Endothelial cell of umbilical vein (primary cell): Measurements from ENCODE around the gene TMEM184C. TPM values are rescaled to one million over a fixed set of nuclear protein-coding genes. Genes with fewer than 3 reads are reported as not detected.

Experiments
- BruUV-seq: library from RNA; stranded (reverse); fragments of 400-500 nt; replicated peaks from 2 replicates; lab custom pipeline; 2021; lab: Mats Ljungman, UMichigan
- CTCF ChIA-PET: fragments of 300-600, 350-600 bp; sonication (Branson Sonifier 250); formaldehyde crosslinking; loops from one replicate; lab custom pipeline; 2021; ENCODE audit warnings: antibody characterized with exemption, inconsistent platforms; lab: Charles Lee
- POLR2A ChIA-PET: fragments of 300-600, 350-600 bp; sonication (Branson Sonifier 250); formaldehyde crosslinking; loops from one replicate; lab custom pipeline; 2021; ENCODE audit warnings: antibody characterized with exemption, inconsistent platforms; lab: Charles Lee
- DNase-seq: peaks from one replicate; pipeline ENCODE4 v3.0.0-alpha.2; 2011; ENCODE audit warnings: low read depth, low spot score
- FAIRE-seq: peaks from 2 replicates; lab custom pipeline; 2011; peaks lifted over from hg19 to GRCh38; lab: Jason Lieb, UNC
- H2AFZ ChIP-seq: 2 replicates; pipeline ENCODE4 v1.6.0; 2012; ENCODE audit warnings: low read depth, low read length, control low read depth, inconsistent platforms
- H3K27ac ChIP-seq: 2 replicates; pipeline ENCODE4 v1.5.1; 2011; ENCODE audit warnings: low read depth, mild to moderate bottlenecking, control low read depth, low read length, moderate library complexity; ENCODE audit not compliant: insufficient read depth
- H3K27me3 ChIP-seq, 2 experiments: 2 replicates each; pipeline versions ENCODE4 v1.6.0 to v1.6.1; 2011; ENCODE audit warnings: low read length in 2 of 2, mixed read lengths in 1 of 2; ENCODE audit not compliant: control insufficient read depth in 2 of 2, insufficient read depth in 2 of 2
- H3K36me3 ChIP-seq, 2 experiments: 2 replicates in 1 of 2; 3 replicates in 1 of 2; pipeline ENCODE4 v1.5.1; 2011; ENCODE audit warnings: low read length in 2 of 2, mild to moderate bottlenecking in 1 of 2, moderate library complexity in 1 of 2; ENCODE audit not compliant: control insufficient read depth in 2 of 2, insufficient read depth in 2 of 2; ENCODE audit errors: extremely low read depth in 1 of 2
- H3K4me1 ChIP-seq: 3 replicates; pipeline ENCODE4 v1.5.1; 2011; ENCODE audit warnings: mild to moderate bottlenecking, low read length; ENCODE audit not compliant: control insufficient read depth, insufficient read depth; ENCODE audit errors: extremely low read depth
- H3K4me2 ChIP-seq: 2 replicates; pipeline ENCODE4 v1.6.1; 2011; ENCODE audit warnings: low read length, control low read depth, mixed read lengths; ENCODE audit not compliant: insufficient read depth
- H3K4me3 ChIP-seq, 3 experiments: fragments of 200-600 bp in 1 of 3; sonication (generic), shearing (Covaris generic) in 1 of 3; replicated peaks in 1 of 3; 2 replicates each; pipeline ENCODE4 v1.5.1; 2011 to 2016; ENCODE audit warnings: control low read depth in 3 of 3, low read length in 3 of 3, mild to moderate bottlenecking in 2 of 3, inconsistent platforms in 1 of 3, low read depth in 1 of 3, moderate library complexity in 1 of 3; ENCODE audit not compliant: insufficient read depth in 1 of 3
- H3K79me2 ChIP-seq: 2 replicates; pipeline ENCODE4 v1.6.0; 2012; ENCODE audit warnings: low read length, inconsistent platforms; ENCODE audit not compliant: control insufficient read depth, insufficient read depth
- H3K9ac ChIP-seq: replicated peaks from 2 replicates; pipeline ENCODE3; 2011; ENCODE audit warnings: low read length, control low read depth; ENCODE audit not compliant: insufficient read depth; ENCODE audit errors: extremely low read depth
- H3K9me1 ChIP-seq: replicated peaks from 3 replicates; pipeline ENCODE4 v1.6.0; 2011; ENCODE audit warnings: mild to moderate bottlenecking, low read length; ENCODE audit not compliant: control insufficient read depth, insufficient read depth; ENCODE audit errors: extremely low read depth
- H3K9me3 ChIP-seq: replicated peaks from 2 replicates; pipeline ENCODE4 v1.5.1; 2012; ENCODE audit warnings: low read length, inconsistent platforms; ENCODE audit not compliant: control insufficient read depth, insufficient read depth
- H4K20me1 ChIP-seq: replicated peaks from 2 replicates; pipeline ENCODE3; 2011; ENCODE audit warnings: mild to moderate bottlenecking, low read length; ENCODE audit not compliant: control insufficient read depth, insufficient read depth; ENCODE audit errors: extremely low read depth
- EZH2 ChIP-seq: IDR thresholded peaks from 2 replicates; pipeline ENCODE4 v1.6.1; 2012; ENCODE audit warnings: borderline replicate concordance, low read depth, mild to moderate bottlenecking, moderate library complexity, low read length, inconsistent platforms; ENCODE audit not compliant: severe bottlenecking
- FOS ChIP-seq: IDR thresholded peaks from 2 replicates; pipeline ENCODE4 v1.6.1; 2011; ENCODE audit warnings: mild to moderate bottlenecking, low read length, moderate library complexity, borderline replicate concordance; ENCODE audit not compliant: insufficient read depth
- GATA2 ChIP-seq: IDR thresholded peaks from 2 replicates; pipeline ENCODE4 v1.7.0; 2011; ENCODE audit warnings: low read depth, mild to moderate bottlenecking, moderate library complexity, mixed read lengths, low read length; ENCODE audit not compliant: insufficient read length, insufficient read depth
- JUN ChIP-seq: IDR thresholded peaks from 2 replicates; pipeline ENCODE4 v1.6.1; 2011; ENCODE audit warnings: borderline replicate concordance, low read depth; ENCODE audit not compliant: insufficient read length, insufficient read depth
- MAX ChIP-seq: IDR thresholded peaks from 2 replicates; pipeline ENCODE4 v1.6.1; 2011; ENCODE audit not compliant: insufficient read depth, insufficient read length
- MYC ChIP-seq: IDR thresholded peaks from one replicate; pipeline ENCODE4 v1.6.1; 2011; ENCODE audit warnings: mild to moderate bottlenecking, low read depth, low read length
- POLR2A ChIP-seq: IDR thresholded peaks from 2 replicates; pipeline ENCODE4 v1.6.1; 2012; ENCODE audit warnings: low read depth, mild to moderate bottlenecking, control low read depth, low read length
- POLR2AphosphoS5 ChIP-seq: IDR thresholded peaks from 2 replicates; pipeline ENCODE4 v1.6.1; 2012; ENCODE audit warnings: low read depth, mild to moderate bottlenecking, control low read depth, low read length, moderate library complexity; ENCODE audit not compliant: insufficient read depth
- dilution Hi-C: fragments of 300-500 bp; cut with MboI; formaldehyde crosslinking; loops from one replicate; pipeline ENCODE4 v1.15.0; 2019; ENCODE audit warnings: low sequenced_read_pairs; ENCODE audit not compliant: extremely low pct_ligation_motif_present
- intact Hi-C: fragments of 100-400 bp; cut with micrococcal nuclease; formaldehyde crosslinking; loops from one replicate; pipeline ENCODE4 v1.10.0; 2022
- polyA plus RNA-seq, 4 experiments: library from polyadenylated mRNA; depleted of rRNA in 3 of 4; stranded (reverse) in 3 of 4; unstranded in 1 of 4; fragments of >200 nt; gene quantifications; 2 replicates each; pipeline versions ENCODE4 v1.2.1 to v1.2.3, GENCODE V29; 2011 to 2012; ENCODE audit warnings: missing spikeins in 1 of 4
- total RNA-seq: library from RNA; stranded (reverse); gene quantifications from 2 replicates; pipeline ENCODE4 v1.2.3, GENCODE V29; 2021
- TF ChIP-seq, protein P1 (sequence below), 2 donors: IDR thresholded peaks; 1 replicate in 1 of 2; 2 replicates in 1 of 2; pipeline ENCODE4 v1.5.1; 2011; ENCODE audit warnings: low read length in 2 of 2, mild to moderate bottlenecking in 2 of 2, moderate library complexity in 2 of 2, control low read depth in 1 of 2, inconsistent platforms in 1 of 2, low read depth in 1 of 2; ENCODE audit not compliant: insufficient read depth in 1 of 2; ENCODE audit errors: extremely low read depth in 1 of 2

TMEM184C gene
- total and polyA plus RNA-seq, 2 donors (not counting 3 experiments of a cell fraction or from before 2014, with no cell fraction given), result 10.3 to 29.2 TPM

- no peak for FAIRE-seq
- BruUV-seq, result no TSS peak
Measured at GRCh38 chr4:147633113-147633512, 15.9 kb downstream of the TMEM184C start.

More at GRCh38 chr4:147633113-147633512, 15.9 kb downstream of the TMEM184C start:
- H3K79me2 ChIP-seq, result no peaks in the 10 kb centered on the region
- ChIA-PET POLR2A (no interaction called here), CTCF (interaction anchor here (6.8 kb wide), 1 partner anchor 233 kb away, joined by 65 read pairs; no protein-coding TSS in a partner anchor)
- intact Hi-C loops (loop anchor here (5.0 kb wide), 1 partner anchor 234 kb away; no protein-coding TSS in a partner anchor), dilution Hi-C loops (no loop called here)
- H3K9ac ChIP-seq, result no peak overlapping the region
- H3K9me3 ChIP-seq, result no peaks in the 10 kb centered on the region
- H3K4me3 ChIP-seq, result no peak overlapping the region
- H4K20me1 ChIP-seq, result no peaks in the 10 kb centered on the region
- no peak for TF ChIP-seq JUN
- TF ChIP-seq EZH2, result no peak
- TF ChIP-seq MYC, result no peak
- TF ChIP-seq FOS, result no peak
- TF ChIP-seq, protein P1, sequence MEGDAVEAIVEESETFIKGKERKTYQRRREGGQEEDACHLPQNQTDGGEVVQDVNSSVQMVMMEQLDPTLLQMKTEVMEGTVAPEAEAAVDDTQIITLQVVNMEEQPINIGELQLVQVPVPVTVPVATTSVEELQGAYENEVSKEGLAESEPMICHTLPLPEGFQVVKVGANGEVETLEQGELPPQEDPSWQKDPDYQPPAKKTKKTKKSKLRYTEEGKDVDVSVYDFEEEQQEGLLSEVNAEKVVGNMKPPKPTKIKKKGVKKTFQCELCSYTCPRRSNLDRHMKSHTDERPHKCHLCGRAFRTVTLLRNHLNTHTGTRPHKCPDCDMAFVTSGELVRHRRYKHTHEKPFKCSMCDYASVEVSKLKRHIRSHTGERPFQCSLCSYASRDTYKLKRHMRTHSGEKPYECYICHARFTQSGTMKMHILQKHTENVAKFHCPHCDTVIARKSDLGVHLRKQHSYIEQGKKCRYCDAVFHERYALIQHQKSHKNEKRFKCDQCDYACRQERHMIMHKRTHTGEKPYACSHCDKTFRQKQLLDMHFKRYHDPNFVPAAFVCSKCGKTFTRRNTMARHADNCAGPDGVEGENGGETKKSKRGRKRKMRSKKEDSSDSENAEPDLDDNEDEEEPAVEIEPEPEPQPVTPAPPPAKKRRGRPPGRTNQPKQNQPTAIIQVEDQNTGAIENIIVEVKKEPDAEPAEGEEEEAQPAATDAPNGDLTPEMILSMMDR (IDR thresholded peaks at IDR 0.05; ENCODE audit: extremely low read depth in 1 of 2, insufficient read depth in 1 of 2, low read depth in 1 of 2, low read length in 2 of 2), result no peak
- no peak for TF ChIP-seq POLR2AphosphoS5
- no peak for TF ChIP-seq GATA2
- no peak for TF ChIP-seq POLR2A
- no peak for TF ChIP-seq MAX
- H3K9me1 ChIP-seq, result no peaks in the 10 kb centered on the region
- no peak overlapping the region for H3K27ac ChIP-seq
- H3K4me1 ChIP-seq, result no peaks in the 10 kb centered on the region
- H3K27me3 ChIP-seq, result no peaks in the 10 kb centered on the region
- no peak for DNase-seq
- no peak overlapping the region for H3K4me2 ChIP-seq
- peaks cover 6 to 26% of the 10 kb centered on the region in 2 experiments for H3K36me3 ChIP-seq
- no peak overlapping the region for H2AFZ ChIP-seq
